ENCODE measurements around the gene FAM20C. TPM values are rescaled to one million over a fixed set of nuclear protein-coding genes. Genes with fewer than 3 reads are reported as not detected.
"Not testable (repeated sequence)": the region's sequence is repeated elsewhere in the genome, so short reads cannot be mapped to it uniquely, and the experiment has no call there.

The FAM20C gene
- total RNA-seq, 1 donor from 2014 or later, result 99.2 TPM

GRCh38 chr7:290554-291372 is 98.4 kb downstream of the FAM20C start:
- DNase-seq (ENCODE audit: low spot score), result no peak

- no peak for DNase-seq (ENCODE audit: low spot score)
Observed at GRCh38 chr7:291373-292092, 99.2 kb downstream of the FAM20C start.

GRCh38 chr7:292226-292625 is 99.9 kb downstream of the FAM20C start:
- DNase-seq (ENCODE audit: low spot score), result no peak

- DNase-seq (ENCODE audit: low spot score), result no peak
Observed at GRCh38 chr7:292826-293225, 100.5 kb downstream of the FAM20C start.

GRCh38 chr7:293681-294439 is 101.5 kb downstream of the FAM20C start:
- no peak for DNase-seq (ENCODE audit: low spot score)

GRCh38 chr7:294440-295154 is 102.2 kb downstream of the FAM20C start:
- no peak for DNase-seq (ENCODE audit: low spot score)

- DNase-seq (ENCODE audit: low spot score), result no peak
Observed at GRCh38 chr7:295155-296154, 103.1 kb downstream of the FAM20C start.

GRCh38 chr7:296373-296945 is 104.1 kb downstream of the FAM20C start:
- DNase-seq (ENCODE audit: low spot score), result no peak

GRCh38 chr7:297141-297540 is 104.8 kb downstream of the FAM20C start:
- not testable (repeated sequence) for DNase-seq (ENCODE audit: low spot score)

GRCh38 chr7:297611-298374 is 105.4 kb downstream of the FAM20C start:
- DNase-seq (ENCODE audit: low spot score), result no peak

- DNase-seq (ENCODE audit: low spot score), result no peak
Observed at GRCh38 chr7:298375-298702, 106.0 kb downstream of the FAM20C start.

- DNase-seq (ENCODE audit: low spot score), result no peak
Observed at GRCh38 chr7:298743-299142, 106.4 kb downstream of the FAM20C start.

- DNase-seq (ENCODE audit: low spot score), result no peak
Observed at GRCh38 chr7:299169-299568, 106.8 kb downstream of the FAM20C start.

GRCh38 chr7:299628-300027 is 107.3 kb downstream of the FAM20C start:
- no peak for DNase-seq (ENCODE audit: low spot score)

- DNase-seq (ENCODE audit: low spot score), result no peak
Observed at GRCh38 chr7:300048-300447, 107.7 kb downstream of the FAM20C start.

- no peak for DNase-seq (ENCODE audit: low spot score)
Observed at GRCh38 chr7:300546-301290, 108.3 kb downstream of the FAM20C start.

- no peak for DNase-seq (ENCODE audit: low spot score)
Observed at GRCh38 chr7:301291-302053, 109.1 kb downstream of the FAM20C start.
